ENCODE measurements around the gene CYP2C19.

DNA sequence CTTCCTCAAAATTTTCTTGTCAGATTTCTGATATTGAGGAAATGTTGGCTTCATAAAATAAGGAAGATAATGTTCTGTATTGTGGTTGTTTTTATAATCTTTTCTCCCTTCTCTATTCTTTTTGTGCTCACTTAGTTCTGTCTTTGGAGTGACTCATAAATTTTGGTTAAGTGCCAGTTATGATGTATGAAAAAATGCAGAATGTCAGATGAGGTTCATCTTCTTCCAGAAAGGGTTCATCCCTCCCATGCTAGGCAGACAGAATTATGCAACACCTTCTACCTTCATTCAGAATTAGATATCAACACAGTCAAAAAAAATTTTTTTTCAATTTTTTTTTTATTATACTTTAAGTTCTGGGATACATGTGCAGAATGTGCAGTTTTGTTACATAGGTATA is 36.6 kb upstream of the CYP2C19 start:
- TF ChIP-seq, protein P1, sequence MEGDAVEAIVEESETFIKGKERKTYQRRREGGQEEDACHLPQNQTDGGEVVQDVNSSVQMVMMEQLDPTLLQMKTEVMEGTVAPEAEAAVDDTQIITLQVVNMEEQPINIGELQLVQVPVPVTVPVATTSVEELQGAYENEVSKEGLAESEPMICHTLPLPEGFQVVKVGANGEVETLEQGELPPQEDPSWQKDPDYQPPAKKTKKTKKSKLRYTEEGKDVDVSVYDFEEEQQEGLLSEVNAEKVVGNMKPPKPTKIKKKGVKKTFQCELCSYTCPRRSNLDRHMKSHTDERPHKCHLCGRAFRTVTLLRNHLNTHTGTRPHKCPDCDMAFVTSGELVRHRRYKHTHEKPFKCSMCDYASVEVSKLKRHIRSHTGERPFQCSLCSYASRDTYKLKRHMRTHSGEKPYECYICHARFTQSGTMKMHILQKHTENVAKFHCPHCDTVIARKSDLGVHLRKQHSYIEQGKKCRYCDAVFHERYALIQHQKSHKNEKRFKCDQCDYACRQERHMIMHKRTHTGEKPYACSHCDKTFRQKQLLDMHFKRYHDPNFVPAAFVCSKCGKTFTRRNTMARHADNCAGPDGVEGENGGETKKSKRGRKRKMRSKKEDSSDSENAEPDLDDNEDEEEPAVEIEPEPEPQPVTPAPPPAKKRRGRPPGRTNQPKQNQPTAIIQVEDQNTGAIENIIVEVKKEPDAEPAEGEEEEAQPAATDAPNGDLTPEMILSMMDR (IDR thresholded peaks at IDR 0.05), result no peak
- TF ChIP-seq EP300 (IDR thresholded peaks at IDR 0.05), result no peak
- TF ChIP-seq POLR2AphosphoS5 (IDR thresholded peaks at IDR 0.05), result no peak
- TF ChIP-seq POLR2A (IDR thresholded peaks at IDR 0.05), result no peak

Measured in gastroesophageal sphincter (tissue), 3 donors.